Osteoblast (primary cell): ENCODE results near the gene CTNNA2. TPM values are rescaled to one million over a fixed set of nuclear protein-coding genes. Genes with fewer than 3 reads are reported as not detected.

Experiments used
- DNase-seq: peaks from one replicate; pipeline ENCODE4 v3.0.0; 2011; ENCODE audit warnings: low spot score, mixed read lengths; ENCODE audit not compliant: insufficient read length; ENCODE audit errors: missing footprints
- H2AFZ ChIP-seq: 2 replicates; pipeline ENCODE4 v1.6.0; 2011; ENCODE audit warnings: mild to moderate bottlenecking, low read length
- H3K27ac ChIP-seq: 2 replicates; pipeline ENCODE4 v1.5.1; 2011; ENCODE audit warnings: mild to moderate bottlenecking, low read depth, low read length, moderate library complexity
- H3K27me3 ChIP-seq: 2 replicates; pipeline ENCODE4 v1.6.0; 2012; ENCODE audit warnings: mild to moderate bottlenecking, control low read depth, inconsistent platforms, low read length, moderate library complexity; ENCODE audit not compliant: insufficient read depth
- H3K36me3 ChIP-seq: 2 replicates; pipeline ENCODE4 v1.5.1; 2011; ENCODE audit warnings: mild to moderate bottlenecking, low read length, control low read depth, moderate library complexity; ENCODE audit not compliant: insufficient read depth
- H3K4me1 ChIP-seq: 2 replicates; pipeline ENCODE4 v1.5.1; 2011; ENCODE audit warnings: mild to moderate bottlenecking, low read length, control low read depth, moderate library complexity; ENCODE audit not compliant: insufficient read depth
- H3K4me2 ChIP-seq: 2 replicates; pipeline ENCODE4 v1.6.0; 2011; ENCODE audit warnings: mild to moderate bottlenecking, low read length; ENCODE audit not compliant: insufficient read depth
- H3K4me3 ChIP-seq: fragments of 200-600 bp; sonication (generic); 3 replicates; pipeline ENCODE4 v1.5.1; 2012; ENCODE audit warnings: mild to moderate bottlenecking, low read length, inconsistent platforms; ENCODE audit not compliant: insufficient read depth
- H3K79me2 ChIP-seq: 2 replicates; pipeline ENCODE4 v1.6.0; 2012; ENCODE audit warnings: mild to moderate bottlenecking, low read length, control low read depth, inconsistent platforms; ENCODE audit not compliant: insufficient read depth
- H3K9me3 ChIP-seq: 2 replicates; pipeline ENCODE4 v1.5.1; 2011; ENCODE audit warnings: low read depth, low read length, control low read depth
- H4K20me1 ChIP-seq: 2 replicates; pipeline ENCODE4 v1.6.0; 2012; ENCODE audit warnings: mild to moderate bottlenecking, low read length, control low read depth; ENCODE audit not compliant: insufficient read depth
- CTCF ChIP-seq: IDR thresholded peaks from 2 replicates; pipeline ENCODE4 v1.5.1; 2011; ENCODE audit warnings: mild to moderate bottlenecking, low read depth, low read length, moderate library complexity; ENCODE audit errors: extremely low read depth
- total RNA-seq: library from RNA; depleted of rRNA; stranded (reverse); fragments of >200 nt; gene quantifications from 2 replicates; pipeline ENCODE4 v1.2.3, GENCODE V29; 2012

The CTNNA2 gene
- total RNA-seq, 1 donor: not detected

GRCh38 chr2:80335411-80335810 lies 822.6 kb downstream of the CTNNA2 start:
- H3K36me3 ChIP-seq: no peaks in the 10 kb centered on the region
- no peaks in the 10 kb centered on the region for H3K9me3 ChIP-seq
- H3K4me2 ChIP-seq: no peak overlapping the region
- no peaks in the 10 kb centered on the region for H3K79me2 ChIP-seq
- no peaks in the 10 kb centered on the region for H3K27me3 ChIP-seq
- H2AFZ ChIP-seq: no peak overlapping the region
- H3K27ac ChIP-seq: no peak overlapping the region
- no peak for DNase-seq
- H3K4me1 ChIP-seq: no peaks in the 10 kb centered on the region
- TF ChIP-seq CTCF: no peak
- no peak overlapping the region for H3K4me3 ChIP-seq
- H4K20me1 ChIP-seq: no peaks in the 10 kb centered on the region

- Histone ChIP-seq H3K27ac (no peak overlapping the region), H3K4me3 (no peak overlapping the region), H3K27me3 (no peaks in the 10 kb centered on the region), H3K4me1 (no peaks in the 10 kb centered on the region), H3K36me3 (no peaks in the 10 kb centered on the region), H3K9me3 (no peaks in the 10 kb centered on the region), H2AFZ (no peak overlapping the region), H3K4me2 (no peak overlapping the region), H3K79me2 (no peaks in the 10 kb centered on the region), H4K20me1 (no peaks in the 10 kb centered on the region)
- no peak for TF ChIP-seq CTCF
- DNase-seq: no peak
Measured at GRCh38 chr2:80338794-80339193, 825.9 kb downstream of the CTNNA2 start.

GRCh38 chr2:80340022-80340421 lies 827.2 kb downstream of the CTNNA2 start:
- no peaks in the 10 kb centered on the region for H3K27me3 ChIP-seq
- H3K4me1 ChIP-seq: no peaks in the 10 kb centered on the region
- H3K4me3 ChIP-seq: no peak overlapping the region
- H3K36me3 ChIP-seq: no peaks in the 10 kb centered on the region
- H3K9me3 ChIP-seq: no peaks in the 10 kb centered on the region
- H2AFZ ChIP-seq: no peak overlapping the region
- no peak overlapping the region for H3K27ac ChIP-seq
- no peaks in the 10 kb centered on the region for H4K20me1 ChIP-seq
- H3K4me2 ChIP-seq: no peak overlapping the region
- DNase-seq: no peak
- TF ChIP-seq CTCF: no peak
- H3K79me2 ChIP-seq: no peaks in the 10 kb centered on the region

GRCh38 chr2:80348078-80348477 lies 835.2 kb downstream of the CTNNA2 start:
- Histone ChIP-seq H3K4me3 (no peak overlapping the region), H3K27me3 (no peaks in the 10 kb centered on the region), H3K36me3 (no peaks in the 10 kb centered on the region), H3K4me1 (no peaks in the 10 kb centered on the region), H2AFZ (no peak overlapping the region), H3K27ac (no peak overlapping the region), H3K79me2 (no peaks in the 10 kb centered on the region), H3K9me3 (no peaks in the 10 kb centered on the region), H4K20me1 (no peaks in the 10 kb centered on the region), H3K4me2 (no peak overlapping the region)
- no peak for TF ChIP-seq CTCF
- no peak for DNase-seq
